Measurements from ENCODE around the gene CTDNEP1.

Gene CTDNEP1

GRCh38 chr17:7232114-7232513 lies 19.4 kb downstream of the CTDNEP1 start:
- no peak for DNase-seq (ENCODE audit: low read depth in 1 of 2, low spot score in 1 of 2)

- DNase-seq (ENCODE audit: low read depth in 1 of 2, low spot score in 1 of 2), result no peak
Measured at GRCh38 chr17:7229504-7229903, 22.0 kb downstream of the CTDNEP1 start.

- DNase-seq (ENCODE audit: low read depth in 1 of 2, low spot score in 1 of 2), result no peak
Measured at GRCh38 chr17:7228920-7229319, 22.6 kb downstream of the CTDNEP1 start.

GRCh38 chr17:7226721-7227710 lies 24.5 kb downstream of the CTDNEP1 start:
- DNase-seq (ENCODE audit: low read depth in 1 of 2, low spot score in 1 of 2), result no peak

- DNase-seq (ENCODE audit: low read depth in 1 of 2, low spot score in 1 of 2), result no peak
Measured at GRCh38 chr17:7225711-7226331, 25.7 kb downstream of the CTDNEP1 start.

- no peak for DNase-seq (ENCODE audit: low read depth in 1 of 2, low spot score in 1 of 2)
Measured at GRCh38 chr17:7224661-7225111, 26.8 kb downstream of the CTDNEP1 start.

GRCh38 chr17:7224110-7224509 lies 27.4 kb downstream of the CTDNEP1 start:
- DNase-seq (ENCODE audit: low read depth in 1 of 2, low spot score in 1 of 2), result no peak

GRCh38 chr17:7223375-7223774 lies 28.2 kb downstream of the CTDNEP1 start:
- DNase-seq (ENCODE audit: low read depth in 1 of 2, low spot score in 1 of 2), result no peak

- no peak for DNase-seq (ENCODE audit: low read depth in 1 of 2, low spot score in 1 of 2)
Measured at GRCh38 chr17:7222972-7223292, 28.6 kb downstream of the CTDNEP1 start.

- DNase-seq (ENCODE audit: low read depth in 1 of 2, low spot score in 1 of 2), result no peak
Measured at GRCh38 chr17:7222093-7222971, 29.2 kb downstream of the CTDNEP1 start.

GRCh38 chr17:7221278-7222092 lies 30.0 kb downstream of the CTDNEP1 start:
- no peak for DNase-seq (ENCODE audit: low read depth in 1 of 2, low spot score in 1 of 2)

- DNase-seq (ENCODE audit: low read depth in 1 of 2, low spot score in 1 of 2), result no peak
Measured at GRCh38 chr17:7220593-7221277, 30.8 kb downstream of the CTDNEP1 start.

GRCh38 chr17:7219812-7220592 lies 31.5 kb downstream of the CTDNEP1 start, which contains the start of the genes ACADVL and DLG4:
ACADVL (plus strand) TSS chr17:7219938; CDS start chr17:7219985, 47 bp downstream.
DLG4 (minus strand) TSS chr17:7219836.
- DNase-seq (ENCODE audit: low read depth in 1 of 2, low spot score in 1 of 2), result peak; percentile 50 to 61

- no peak for DNase-seq (ENCODE audit: low read depth in 1 of 2, low spot score in 1 of 2)
Measured at GRCh38 chr17:7219229-7219811, 32.2 kb downstream of the CTDNEP1 start.

- DNase-seq (ENCODE audit: low read depth in 1 of 2, low spot score in 1 of 2), result no peak
Measured at GRCh38 chr17:7218758-7219157, 32.8 kb downstream of the CTDNEP1 start.

- no peak for DNase-seq (ENCODE audit: low read depth in 1 of 2, low spot score in 1 of 2)
Measured at GRCh38 chr17:7218166-7218565, 33.4 kb downstream of the CTDNEP1 start.

- DNase-seq (ENCODE audit: low read depth in 1 of 2, low spot score in 1 of 2), result no peak
Measured at GRCh38 chr17:7217113-7217987, 34.2 kb downstream of the CTDNEP1 start.

All from activated CD4-positive, alpha-beta T cell treated with anti-CD3 and anti-CD28 coated beads, Interleukin-2, amount 50 U/mL, for 24 hours (primary cell).